B cell (primary cell): Measurements from ENCODE around the gene KISS1R. TPM values are rescaled to one million over a fixed set of nuclear protein-coding genes. Genes with fewer than 3 reads are reported as not detected.

Experiments
- ATAC-seq: fragments of 200-7000 bp; cut with Tn5 transposase; one replicate; pipeline ENCODE4 v1.10.0; 2021; ENCODE audit warnings: low read depth, mild to moderate bottlenecking, moderate number of reproducible peaks, moderate library complexity
- CTCF ChIA-PET: fragments of 350-600 bp; sonication (Branson Sonifier 250); formaldehyde crosslinking; loops from one replicate; lab custom pipeline; 2021; ENCODE audit warnings: antibody characterized with exemption, inconsistent platforms; lab: Charles Lee
- POLR2A ChIA-PET: fragments of 350-600 bp; sonication (Branson Sonifier 250); formaldehyde crosslinking; loops from one replicate; lab custom pipeline; 2021; ENCODE audit warnings: antibody characterized with exemption; lab: Charles Lee
- DNase-seq: peaks from one replicate; pipeline ENCODE4 v3.0.0; 2013
- H2AFZ ChIP-seq: 2 replicates; pipeline ENCODE4 v1.6.1; 2012; ENCODE audit warnings: mild to moderate bottlenecking, low read depth, low read length; ENCODE audit not compliant: insufficient read depth, poor library complexity, severe bottlenecking
- H3K27ac ChIP-seq, 2 donors: 1 replicate in 1 of 2; 2 replicates in 1 of 2; pipeline ENCODE4 v1.5.1; 2012 to 2013; ENCODE audit warnings: low read length in 2 of 2, mild to moderate bottlenecking in 2 of 2, moderate library complexity in 1 of 2
- H3K27me3 ChIP-seq, 4 experiments: fragments of 200-600 bp in 1 of 4; sonication (generic) in 1 of 4; replicated peaks in 1 of 4; 1 replicate in 2 of 4; 2 replicates in 2 of 4; pipeline versions ENCODE4 v1.6.1 to v1.7.0; 2013 to 2016; ENCODE audit warnings: low read length in 3 of 4, mild to moderate bottlenecking in 2 of 4, mixed read lengths in 1 of 4, moderate library complexity in 1 of 4; ENCODE audit not compliant: insufficient read depth in 4 of 4, control insufficient read depth in 3 of 4; ENCODE audit errors: control extremely low read depth in 1 of 4
- H3K36me3 ChIP-seq, 2 experiments: replicated peaks in 1 of 2; 1 replicate in 1 of 2; 2 replicates in 1 of 2; pipeline versions ENCODE4 v1.6.1 to v1.7.1; 2013; ENCODE audit warnings: low read length in 1 of 2; ENCODE audit not compliant: insufficient read depth in 2 of 2, control insufficient read depth in 1 of 2; ENCODE audit errors: control extremely low read depth in 1 of 2, extremely low read depth in 1 of 2
- H3K4me1 ChIP-seq, 2 donors: fragments of 200-600 bp in 1 of 2; sonication (generic) in 1 of 2; 1 replicate in 1 of 2; 2 replicates in 1 of 2; pipeline versions ENCODE4 v1.5.1 to v1.6.1; 2013 to 2017; ENCODE audit warnings: low read length in 2 of 2; ENCODE audit not compliant: control insufficient read depth in 2 of 2, insufficient read depth in 2 of 2
- H3K4me2 ChIP-seq: replicated peaks from 2 replicates; pipeline ENCODE3; 2012; ENCODE audit warnings: mild to moderate bottlenecking, low read depth, low read length; ENCODE audit not compliant: poor library complexity, severe bottlenecking
- H3K4me3 ChIP-seq, 5 experiments: fragments of 200-600 bp in 1 of 5; sonication (generic) in 1 of 5; 1 replicate in 3 of 5; 2 replicates in 2 of 5; pipeline versions ENCODE4 v1.5.1 to v1.7.0; 2011 to 2016; ENCODE audit warnings: low read length in 4 of 5, mild to moderate bottlenecking in 4 of 5, low read depth in 2 of 5, control low read depth in 1 of 5, moderate library complexity in 1 of 5; ENCODE audit not compliant: insufficient read depth in 1 of 5; ENCODE audit errors: control extremely low read depth in 1 of 5, extremely low read depth in 1 of 5
- H3K79me2 ChIP-seq: fragments of 200-600 bp; sonication (generic); one replicate; pipeline ENCODE4 v1.6.0; 2016; ENCODE audit warnings: low read length; ENCODE audit not compliant: control insufficient read depth, insufficient read depth
- H3K9ac ChIP-seq: fragments of 200-600 bp; sonication (generic); 2 replicates; pipeline ENCODE4 v1.6.1; 2017; ENCODE audit warnings: mild to moderate bottlenecking, low read length, moderate library complexity
- H3K9me3 ChIP-seq, 3 donors: one replicate each; pipeline versions ENCODE4 v1.6.1 to v1.7.1; 2013; ENCODE audit warnings: low read length in 2 of 3; ENCODE audit not compliant: control insufficient read depth in 2 of 3, insufficient read depth in 1 of 3; ENCODE audit errors: control extremely low read depth in 1 of 3
- H4K20me1 ChIP-seq: 2 replicates; pipeline ENCODE4 v1.6.0; 2012; ENCODE audit warnings: mild to moderate bottlenecking, low read length; ENCODE audit not compliant: insufficient read depth, control insufficient read depth, poor library complexity, severe bottlenecking
- H3K27ac Mint-ChIP-seq: one replicate; pipeline ENCODE4 v1.8.0; 2021; ENCODE audit warnings: mixed read lengths
- H3K27me3 Mint-ChIP-seq: one replicate; pipeline ENCODE4 v1.8.0; 2021; ENCODE audit warnings: mixed read lengths
- H3K4me1 Mint-ChIP-seq: one replicate; pipeline ENCODE4 v1.8.0; 2021; ENCODE audit warnings: mixed read lengths
- H3K4me3 Mint-ChIP-seq: one replicate; pipeline ENCODE4 v1.8.0; 2021; ENCODE audit warnings: mixed read lengths
- H3K9me3 Mint-ChIP-seq: one replicate; pipeline ENCODE4 v1.8.0; 2022; ENCODE audit warnings: mixed read lengths; ENCODE audit not compliant: insufficient read depth
- EZH2 ChIP-seq: IDR thresholded peaks from 2 replicates; pipeline ENCODE4 v1.6.1; 2012; ENCODE audit warnings: borderline replicate concordance, low read depth, mild to moderate bottlenecking, moderate library complexity, low read length; ENCODE audit not compliant: insufficient read depth, poor library complexity, severe bottlenecking
- WGBS: methylation state at CpG from one replicate; pipeline ENCODE4 v1.1.5; 2013; ENCODE audit warnings: missing lambda C conversion rate; ENCODE audit not compliant: insufficient coverage; 5-methylcytosine and 5-hydroxymethylcytosine counted together
- intact Hi-C: fragments of 100-400 bp; cut with micrococcal nuclease; formaldehyde crosslinking; loops from one replicate; pipeline ENCODE4 v1.10.0; 2022
- polyA plus RNA-seq: library from polyadenylated mRNA; depleted of rRNA; stranded (reverse); fragments of >200 nt; gene quantifications from 2 replicates; pipeline ENCODE4 v1.2.3, GENCODE V29; 2012
- total RNA-seq, 2 donors: library from RNA; stranded (reverse); fragments of 120-200 nt in 1 of 2; gene quantifications; 1 replicate in 1 of 2; 2 replicates in 1 of 2; pipeline versions ENCODE4 v1.2.3 to v1.2.4, GENCODE V29; 2013 to 2022
- TF ChIP-seq, protein P1 (sequence below): fragments of 200-600 bp; IDR thresholded peaks from one replicate; pipeline ENCODE4 v1.8.0; 2022; ENCODE audit warnings: antibody characterized with exemption, mild to moderate bottlenecking

KISS1R gene
- total and polyA plus RNA-seq, 2 donors (not counting 1 experiment from before 2014, with no cell fraction given) = 0.79 to 1.3 TPM

DNA sequence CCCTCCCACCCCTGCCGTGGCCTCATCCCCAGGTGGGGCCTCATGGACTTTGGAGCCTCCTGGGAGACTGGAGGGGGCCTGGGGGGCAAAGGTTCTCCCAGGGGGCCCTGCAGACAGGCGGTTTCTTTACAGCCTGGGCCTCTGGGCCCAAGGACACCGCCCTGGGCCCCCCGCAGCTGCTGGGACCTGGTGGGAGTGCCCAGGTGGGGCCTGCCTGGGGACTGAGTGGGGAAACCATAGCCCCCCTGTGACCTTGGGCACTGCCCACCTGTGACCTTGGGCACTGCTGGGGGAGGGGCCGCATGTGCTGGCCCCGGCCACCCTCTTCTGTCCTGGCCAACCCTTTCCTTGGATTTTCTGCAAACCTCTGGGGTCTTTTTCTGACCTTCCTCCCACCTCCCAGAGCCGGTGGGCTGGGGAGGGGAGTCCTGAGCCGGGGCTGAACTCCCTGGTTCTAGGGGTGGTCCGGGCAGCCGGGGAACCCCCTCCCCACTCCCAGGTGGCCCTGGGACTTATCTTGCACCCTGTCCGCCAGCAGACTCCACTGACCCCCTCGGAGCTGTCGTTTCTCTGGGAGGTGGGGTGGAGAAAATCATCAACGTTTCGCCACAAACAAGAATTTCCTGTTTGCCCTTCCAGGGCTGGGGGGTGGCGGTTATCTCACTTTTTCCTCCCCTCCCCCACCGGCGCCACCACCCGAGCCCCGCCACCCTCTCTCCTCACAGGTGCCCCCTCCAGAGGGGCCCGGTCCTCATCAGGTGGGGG is 35.7 kb downstream of the KISS1R start:
- H3K9me3 ChIP-seq = no peaks in the 10 kb centered on the region
- peak overlapping the region; percentile 47 to 52 for H3K27ac ChIP-seq
- H4K20me1 ChIP-seq = peaks cover 50% of the 10 kb centered on the region
- no peaks in the 10 kb centered on the region for H3K27me3 ChIP-seq
- Mint-ChIP-seq H3K27ac (peak overlapping the region; percentile 86), H3K4me3 (peak overlapping the region; percentile 70), H3K27me3 (no peaks in the 10 kb centered on the region), H3K9me3 (no peaks in the 10 kb centered on the region), H3K4me1 (peaks cover 45% of the 10 kb centered on the region)
- intact Hi-C loops = no loop called here
- DNase-seq (no peak), ATAC-seq (no peak)
- peak overlapping the region in 4 of 5 experiments; percentile 35 to 58 (median 44) for H3K4me3 ChIP-seq
- peak overlapping the region; percentile 60 for H3K9ac ChIP-seq
- peak overlapping the region; percentile 77 for H3K4me2 ChIP-seq
- TF ChIP-seq, protein P1, sequence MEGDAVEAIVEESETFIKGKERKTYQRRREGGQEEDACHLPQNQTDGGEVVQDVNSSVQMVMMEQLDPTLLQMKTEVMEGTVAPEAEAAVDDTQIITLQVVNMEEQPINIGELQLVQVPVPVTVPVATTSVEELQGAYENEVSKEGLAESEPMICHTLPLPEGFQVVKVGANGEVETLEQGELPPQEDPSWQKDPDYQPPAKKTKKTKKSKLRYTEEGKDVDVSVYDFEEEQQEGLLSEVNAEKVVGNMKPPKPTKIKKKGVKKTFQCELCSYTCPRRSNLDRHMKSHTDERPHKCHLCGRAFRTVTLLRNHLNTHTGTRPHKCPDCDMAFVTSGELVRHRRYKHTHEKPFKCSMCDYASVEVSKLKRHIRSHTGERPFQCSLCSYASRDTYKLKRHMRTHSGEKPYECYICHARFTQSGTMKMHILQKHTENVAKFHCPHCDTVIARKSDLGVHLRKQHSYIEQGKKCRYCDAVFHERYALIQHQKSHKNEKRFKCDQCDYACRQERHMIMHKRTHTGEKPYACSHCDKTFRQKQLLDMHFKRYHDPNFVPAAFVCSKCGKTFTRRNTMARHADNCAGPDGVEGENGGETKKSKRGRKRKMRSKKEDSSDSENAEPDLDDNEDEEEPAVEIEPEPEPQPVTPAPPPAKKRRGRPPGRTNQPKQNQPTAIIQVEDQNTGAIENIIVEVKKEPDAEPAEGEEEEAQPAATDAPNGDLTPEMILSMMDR = no peak
- TF ChIP-seq EZH2 = no peak
- WGBS = 18% methylated on average over 5 of the region's 21 CpGs
- no peak overlapping the region for H2AFZ ChIP-seq
- H3K79me2 ChIP-seq = peaks cover 69% of the 10 kb centered on the region
- peaks cover 40 to 72% of the 10 kb centered on the region in 2 donors for H3K4me1 ChIP-seq
- peaks cover 0 to 2% of the 10 kb centered on the region in 2 experiments for H3K36me3 ChIP-seq
- CTCF ChIA-PET = no interaction called here
- POLR2A ChIA-PET = no interaction called here
